PC-9 (cell line): ENCODE data around the gene IKZF1.

Source experiments
- EZH2 ChIP-seq: fragments of 200-600 bp; sonication (generic); IDR thresholded peaks from 2 replicates; pipeline ENCODE4 v1.8.0; 2017; ENCODE audit warnings: antibody characterized with exemption, low read depth
- TF ChIP-seq, protein P1 (sequence below): fragments of 200-600 bp; sonication (generic); conservative IDR thresholded peaks from 2 replicates; pipeline ENCODE4 v1.6.1; 2017; ENCODE audit warnings: mixed run types, antibody characterized with exemption, mild to moderate bottlenecking, moderate library complexity

DNA sequence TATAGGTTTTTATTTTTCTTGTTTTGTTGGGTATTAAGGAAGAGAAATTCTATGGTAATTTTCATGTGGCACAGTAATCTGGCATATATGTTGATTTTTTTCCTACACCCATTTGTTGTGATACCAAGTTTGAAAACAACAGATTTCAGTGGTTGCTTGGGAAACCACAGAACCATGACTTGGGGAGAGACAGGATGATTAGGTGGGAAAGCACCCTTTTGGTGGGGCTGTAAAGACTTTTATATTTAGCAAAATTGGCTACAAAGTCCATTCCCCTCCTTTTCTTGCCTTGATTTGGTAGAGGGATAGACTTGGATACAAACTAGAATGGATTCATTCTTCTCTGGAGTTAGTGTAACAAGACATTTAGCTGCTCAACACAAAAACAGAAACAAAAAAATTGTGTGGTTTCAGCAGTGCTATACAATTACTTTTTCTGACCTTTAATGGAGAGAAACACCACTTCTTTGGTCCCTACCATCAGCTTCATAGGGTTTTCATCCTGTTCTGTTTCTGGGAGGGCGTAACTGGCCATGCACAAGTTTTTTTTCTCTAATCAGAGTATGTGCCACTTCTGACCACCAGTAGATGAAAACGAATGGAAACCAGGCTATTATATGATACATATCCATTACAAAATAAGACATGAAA lies 92.9 kb downstream of the IKZF1 start:
- TF ChIP-seq, protein P1, sequence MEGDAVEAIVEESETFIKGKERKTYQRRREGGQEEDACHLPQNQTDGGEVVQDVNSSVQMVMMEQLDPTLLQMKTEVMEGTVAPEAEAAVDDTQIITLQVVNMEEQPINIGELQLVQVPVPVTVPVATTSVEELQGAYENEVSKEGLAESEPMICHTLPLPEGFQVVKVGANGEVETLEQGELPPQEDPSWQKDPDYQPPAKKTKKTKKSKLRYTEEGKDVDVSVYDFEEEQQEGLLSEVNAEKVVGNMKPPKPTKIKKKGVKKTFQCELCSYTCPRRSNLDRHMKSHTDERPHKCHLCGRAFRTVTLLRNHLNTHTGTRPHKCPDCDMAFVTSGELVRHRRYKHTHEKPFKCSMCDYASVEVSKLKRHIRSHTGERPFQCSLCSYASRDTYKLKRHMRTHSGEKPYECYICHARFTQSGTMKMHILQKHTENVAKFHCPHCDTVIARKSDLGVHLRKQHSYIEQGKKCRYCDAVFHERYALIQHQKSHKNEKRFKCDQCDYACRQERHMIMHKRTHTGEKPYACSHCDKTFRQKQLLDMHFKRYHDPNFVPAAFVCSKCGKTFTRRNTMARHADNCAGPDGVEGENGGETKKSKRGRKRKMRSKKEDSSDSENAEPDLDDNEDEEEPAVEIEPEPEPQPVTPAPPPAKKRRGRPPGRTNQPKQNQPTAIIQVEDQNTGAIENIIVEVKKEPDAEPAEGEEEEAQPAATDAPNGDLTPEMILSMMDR = no peak
- TF ChIP-seq EZH2 = no peak
